Prostate gland (tissue), 2 donors: ENCODE results near the gene SNRK. TPM values are rescaled to one million over a fixed set of nuclear protein-coding genes. Genes with fewer than 3 reads are reported as not detected.

Source experiments
- DNase-seq: peaks from one replicate; pipeline ENCODE4 v3.0.0-alpha.2; 2019; ENCODE audit warnings: low spot score
- H3K27ac ChIP-seq, 2 donors: fragments of 200-600 bp; sonication (generic); 2 replicates each; pipeline ENCODE4 v1.5.1; 2017 to 2019
- H3K27me3 ChIP-seq: fragments of 200-600 bp; sonication (generic); replicated peaks from 2 replicates; pipeline ENCODE4 v1.5.1; 2019; ENCODE audit not compliant: insufficient read depth
- H3K36me3 ChIP-seq, 2 donors: fragments of 200-600 bp; sonication (generic); 1 replicate in 1 of 2; 2 replicates in 1 of 2; pipeline versions ENCODE4 v1.5.1 to v1.8.1; 2017 to 2019
- H3K4me1 ChIP-seq: fragments of 200-600 bp; sonication (generic); replicated peaks from 2 replicates; pipeline ENCODE4 v1.5.1; 2019
- H3K4me3 ChIP-seq, 2 donors: fragments of 200-600 bp; sonication (generic); 2 replicates each; pipeline ENCODE4 v1.5.1; 2017 to 2019
- H3K9me3 ChIP-seq: fragments of 200-600 bp; sonication (generic); 2 replicates; pipeline ENCODE4 v1.5.1; 2017
- POLR2A ChIP-seq: fragments of 450-650 bp; IDR thresholded peaks from one replicate; pipeline ENCODE4 v1.6.1; 2016; ENCODE audit warnings: antibody characterized with exemption, mild to moderate bottlenecking
- POLR2AphosphoS5 ChIP-seq: sonication (generic); formaldehyde crosslinking; IDR thresholded peaks from one replicate; pipeline ENCODE4 v1.6.1; 2017; ENCODE audit warnings: antibody characterized with exemption
- WGBS: methylation state at CpG from one replicate; pipeline ENCODE4 v1.1.5; 2018; 5-methylcytosine and 5-hydroxymethylcytosine counted together
- intact Hi-C: fragments of 100-400 bp; cut with DNase I; formaldehyde crosslinking; loops from one replicate; pipeline ENCODE4 v1.14.2; 2022
- total RNA-seq, 2 donors: library from RNA; depleted of rRNA; stranded (reverse); fragments of >200 nt; gene quantifications; one replicate each; pipeline ENCODE4 v1.1.0, GENCODE V29; 2016
- TF ChIP-seq, protein P1 (sequence below), 4 experiments: fragments of 200-600 bp in 2 of 4; fragments of 450-650 bp in 2 of 4; sonication (generic) in 2 of 4; IDR thresholded peaks; 1 replicate in 3 of 4; 2 replicates in 1 of 4; pipeline ENCODE4 v1.5.1; 2016 to 2019; ENCODE audit warnings: antibody characterized with exemption in 4 of 4, mild to moderate bottlenecking in 2 of 4, moderate library complexity in 2 of 4

Gene SNRK
- total RNA-seq, 2 donors from 2014 or later, result 18.9 to 38.1 TPM

DNA sequence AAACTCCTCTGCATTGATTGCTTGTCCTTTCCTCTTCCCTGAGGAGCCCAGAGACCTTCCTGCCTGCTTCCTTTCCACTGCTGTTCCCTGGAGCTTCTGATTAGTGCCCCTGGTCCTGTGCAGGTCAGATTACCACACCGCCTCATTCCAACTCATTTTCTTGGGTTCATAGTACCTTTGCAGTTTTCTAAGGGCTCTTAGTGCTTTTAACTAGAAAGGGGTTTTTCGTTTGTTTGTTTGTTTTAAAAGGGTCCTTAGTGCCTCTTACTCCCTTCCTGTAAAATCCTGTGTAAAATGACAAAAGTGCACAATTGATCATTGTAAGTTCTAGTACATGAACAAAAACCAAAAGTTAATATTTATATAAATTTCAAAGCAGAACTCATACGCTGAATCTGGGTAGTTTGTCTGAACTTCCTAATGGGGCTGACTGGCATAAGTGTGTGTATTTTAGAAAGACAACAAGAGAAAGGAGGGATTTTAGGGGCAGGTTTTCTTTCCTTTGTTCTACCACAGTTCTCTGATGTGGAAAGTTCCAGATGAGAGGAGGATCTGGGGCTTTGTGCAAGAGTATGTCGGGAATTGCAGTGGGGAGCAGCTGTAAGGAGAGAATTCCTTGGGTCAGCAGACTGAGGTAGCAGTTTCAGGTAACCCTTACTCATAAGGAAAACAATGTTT, 30.6 kb downstream of the SNRK start:
- H3K27me3 ChIP-seq, result no peaks in the 10 kb centered on the region
- DNase-seq, result no peak
- intact Hi-C loops, result no loop called here
- H3K27ac ChIP-seq, result no peak overlapping the region
- no peak for TF ChIP-seq POLR2A
- TF ChIP-seq, protein P1, sequence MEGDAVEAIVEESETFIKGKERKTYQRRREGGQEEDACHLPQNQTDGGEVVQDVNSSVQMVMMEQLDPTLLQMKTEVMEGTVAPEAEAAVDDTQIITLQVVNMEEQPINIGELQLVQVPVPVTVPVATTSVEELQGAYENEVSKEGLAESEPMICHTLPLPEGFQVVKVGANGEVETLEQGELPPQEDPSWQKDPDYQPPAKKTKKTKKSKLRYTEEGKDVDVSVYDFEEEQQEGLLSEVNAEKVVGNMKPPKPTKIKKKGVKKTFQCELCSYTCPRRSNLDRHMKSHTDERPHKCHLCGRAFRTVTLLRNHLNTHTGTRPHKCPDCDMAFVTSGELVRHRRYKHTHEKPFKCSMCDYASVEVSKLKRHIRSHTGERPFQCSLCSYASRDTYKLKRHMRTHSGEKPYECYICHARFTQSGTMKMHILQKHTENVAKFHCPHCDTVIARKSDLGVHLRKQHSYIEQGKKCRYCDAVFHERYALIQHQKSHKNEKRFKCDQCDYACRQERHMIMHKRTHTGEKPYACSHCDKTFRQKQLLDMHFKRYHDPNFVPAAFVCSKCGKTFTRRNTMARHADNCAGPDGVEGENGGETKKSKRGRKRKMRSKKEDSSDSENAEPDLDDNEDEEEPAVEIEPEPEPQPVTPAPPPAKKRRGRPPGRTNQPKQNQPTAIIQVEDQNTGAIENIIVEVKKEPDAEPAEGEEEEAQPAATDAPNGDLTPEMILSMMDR (IDR thresholded peaks at IDR 0.05), result no peak
- no peak for TF ChIP-seq POLR2AphosphoS5
- no peaks in the 10 kb centered on the region for H3K36me3 ChIP-seq
- H3K4me3 ChIP-seq, result no peak overlapping the region
- H3K4me1 ChIP-seq, result no peaks in the 10 kb centered on the region
- no peaks in the 10 kb centered on the region for H3K9me3 ChIP-seq
- whole genome bisulfite sequencing, result 73% methylated on average over 4 of the region's 4 CpGs

DNA sequence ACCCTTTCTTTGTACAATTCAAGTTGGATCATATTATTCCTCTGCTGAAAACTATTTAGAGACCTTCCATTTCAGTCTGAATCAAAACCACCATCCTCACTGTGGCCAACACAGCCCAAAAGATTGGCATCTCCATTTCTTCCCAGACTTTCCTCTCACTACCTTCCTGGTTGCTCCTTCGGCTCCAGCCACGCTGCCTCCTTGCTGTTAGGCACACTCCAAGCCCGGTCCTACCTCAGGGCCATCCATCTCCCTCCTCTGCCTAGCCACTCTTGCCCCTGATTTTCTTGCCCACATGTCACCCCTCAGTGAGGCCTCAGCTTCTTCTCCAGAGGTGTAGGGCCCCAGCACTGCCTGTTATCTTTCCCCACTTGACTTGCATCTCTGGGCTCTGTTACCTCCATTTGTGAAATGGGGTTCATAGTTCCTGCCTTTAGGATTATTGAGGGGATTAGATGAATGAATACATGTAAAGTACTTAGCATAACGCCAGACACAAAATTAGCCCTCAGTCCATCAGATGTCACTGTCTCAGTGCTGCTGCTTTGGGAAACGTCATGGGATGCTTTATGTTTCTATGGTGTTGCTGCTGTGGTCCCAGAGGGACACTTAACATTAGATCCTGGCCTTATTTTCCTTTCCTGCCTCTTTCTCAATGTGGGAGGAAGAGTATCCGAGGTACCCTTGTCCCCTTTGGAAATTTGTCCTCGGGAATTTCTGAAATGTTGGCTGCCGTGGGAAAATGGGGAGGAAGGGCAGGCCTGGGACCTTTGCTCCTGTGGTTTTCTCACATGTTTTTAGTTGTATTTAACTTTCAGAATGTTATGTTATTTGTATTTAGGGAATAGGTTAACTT, 31.3 kb downstream of the SNRK start:
- Histone ChIP-seq H3K27me3 (no peaks in the 10 kb centered on the region), H3K9me3 (no peaks in the 10 kb centered on the region), H3K36me3 (no peaks in the 10 kb centered on the region), H3K27ac (no peak overlapping the region), H3K4me1 (no peaks in the 10 kb centered on the region), H3K4me3 (no peak overlapping the region)
- DNase-seq, result no peak
- 74% methylated on average over 8 of the region's 8 CpGs for WGBS
- TF ChIP-seq, protein P1 (IDR thresholded peaks at IDR 0.05), result no peak
- intact Hi-C loops, result no loop called here

DNA sequence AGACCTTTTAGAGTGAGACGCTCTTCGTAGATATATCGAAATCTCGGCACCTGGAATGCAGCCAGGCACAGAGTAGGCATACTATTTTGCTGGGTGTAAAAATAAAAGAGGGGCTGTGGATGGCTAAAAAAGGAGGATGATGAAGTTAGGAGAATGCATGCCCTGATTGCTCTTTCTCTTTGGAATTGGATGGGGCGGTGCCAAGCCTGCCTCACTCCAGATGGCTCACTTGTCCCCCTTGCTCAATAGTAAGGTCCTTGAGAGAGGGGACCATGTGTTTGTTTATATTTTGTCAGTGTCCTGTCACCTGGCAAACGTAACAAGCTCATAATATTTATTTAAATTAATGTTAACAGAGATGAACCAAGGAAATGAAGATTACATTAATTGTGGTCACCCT, 33.0 kb downstream of the SNRK start:
- no peaks in the 10 kb centered on the region for H3K4me1 ChIP-seq
- 88% methylated on average over 6 of the region's 6 CpGs for WGBS
- no peaks in the 10 kb centered on the region for H3K36me3 ChIP-seq
- no peak overlapping the region for H3K27ac ChIP-seq
- TF ChIP-seq POLR2AphosphoS5, result no peak
- TF ChIP-seq, protein P1 (IDR thresholded peaks at IDR 0.05), result no peak
- intact Hi-C loops, result no loop called here
- H3K9me3 ChIP-seq, result no peaks in the 10 kb centered on the region
- H3K27me3 ChIP-seq, result no peaks in the 10 kb centered on the region
- no peak for DNase-seq
- H3K4me3 ChIP-seq, result no peak overlapping the region

DNA sequence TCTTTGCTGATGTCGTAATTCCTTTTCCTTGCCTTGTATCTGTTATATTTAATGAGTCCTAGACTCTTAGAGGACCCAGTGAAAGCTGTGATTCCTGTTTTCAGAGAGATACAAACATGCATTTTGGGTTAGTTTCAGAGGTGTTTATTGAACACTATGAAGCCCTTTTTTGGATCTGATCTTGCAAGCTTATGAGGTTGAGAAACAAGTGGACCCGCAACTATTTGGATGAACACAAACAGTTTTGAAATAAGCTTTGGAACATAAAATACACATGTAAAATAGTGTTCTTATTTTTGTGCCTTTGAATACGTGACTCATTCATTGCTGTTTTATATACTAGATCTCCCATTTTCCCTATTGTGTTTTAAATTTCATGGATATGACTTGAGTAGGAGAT, 33.5 kb downstream of the SNRK start:
- intact Hi-C loops, result no loop called here
- Histone ChIP-seq H3K27me3 (no peaks in the 10 kb centered on the region), H3K27ac (no peak overlapping the region), H3K4me1 (no peaks in the 10 kb centered on the region), H3K4me3 (no peak overlapping the region), H3K9me3 (no peaks in the 10 kb centered on the region), H3K36me3 (no peaks in the 10 kb centered on the region)
- no peak for DNase-seq
- 85% methylated on average over 3 of the region's 3 CpGs for WGBS
- TF ChIP-seq POLR2A (no peak), POLR2AphosphoS5 (no peak)
- TF ChIP-seq, protein P1 (IDR thresholded peaks at IDR 0.05), result no peak

DNA sequence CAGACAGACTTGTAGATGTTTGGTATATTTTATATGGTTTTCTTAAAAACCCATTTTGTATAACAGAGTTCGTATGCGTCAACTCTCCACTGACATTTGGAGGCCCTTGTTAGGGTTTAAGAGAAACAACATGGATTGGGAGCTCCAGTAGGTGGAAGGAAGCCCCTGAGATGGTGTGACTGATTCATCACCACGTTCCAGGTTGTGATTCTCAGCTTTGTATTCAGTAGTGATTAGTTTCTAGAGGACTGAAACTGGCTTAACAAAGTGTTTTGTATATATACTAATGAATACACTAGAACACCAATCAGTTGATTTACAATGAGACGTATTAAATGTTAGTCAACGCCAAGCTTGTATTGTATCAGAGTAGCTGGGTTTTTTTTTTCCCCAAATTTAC, 33.9 kb downstream of the SNRK start:
- Histone ChIP-seq H3K27me3 (no peaks in the 10 kb centered on the region), H3K4me3 (no peak overlapping the region), H3K36me3 (no peaks in the 10 kb centered on the region), H3K27ac (no peak overlapping the region), H3K9me3 (no peaks in the 10 kb centered on the region), H3K4me1 (no peaks in the 10 kb centered on the region)
- intact Hi-C loops, result no loop called here
- no peak for DNase-seq
- TF ChIP-seq POLR2A (no peak), POLR2AphosphoS5 (no peak)
- TF ChIP-seq, protein P1 (IDR thresholded peaks at IDR 0.05), result no peak
- 94% methylated on average over 5 of the region's 5 CpGs for WGBS
